ENCODE measurements around the gene MYBPC2. TPM values are rescaled to one million over a fixed set of nuclear protein-coding genes. Genes with fewer than 3 reads are reported as not detected.

The MYBPC2 gene
- total RNA-seq, 1 experiment from 2014 or later, result 0.18 TPM

DNA sequence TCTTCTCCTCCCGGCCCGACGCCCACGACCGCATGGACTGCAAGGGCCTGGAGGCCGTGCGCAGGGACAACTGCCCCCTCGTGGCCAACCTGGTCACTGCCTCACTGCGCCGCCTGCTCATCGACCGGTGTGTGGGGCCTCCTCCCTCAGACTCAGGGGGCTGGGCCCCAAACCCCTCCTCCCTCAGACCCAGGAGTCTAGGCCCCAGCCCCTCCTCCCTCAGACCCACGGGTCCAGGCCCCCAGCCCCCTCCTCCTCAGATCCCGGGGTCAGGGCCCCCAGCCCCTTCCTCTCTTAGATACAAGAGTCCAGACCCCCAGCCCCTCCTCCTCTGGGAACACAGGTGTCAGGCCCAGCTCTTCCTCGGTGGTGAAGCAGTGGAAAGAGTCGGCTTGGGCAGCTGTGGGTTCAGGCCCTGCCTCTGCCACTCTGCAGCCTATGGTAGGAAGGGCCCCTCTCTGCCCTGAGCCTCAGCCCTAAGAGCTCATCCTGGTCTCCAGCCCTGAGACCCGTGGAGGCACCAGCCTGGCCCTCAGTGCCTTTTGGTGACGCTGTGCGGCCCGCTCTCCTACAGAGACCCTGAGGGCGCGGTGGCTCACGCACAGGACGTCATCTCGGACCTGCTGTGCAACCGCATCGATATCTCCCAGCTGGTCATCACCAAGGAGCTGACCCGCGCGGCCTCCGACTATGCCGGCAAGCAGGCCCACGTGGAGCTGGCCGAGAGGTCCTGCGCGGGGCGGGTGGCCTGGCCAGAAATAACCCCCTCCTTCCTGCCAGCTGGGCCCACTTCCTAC, 17.6 kb upstream of the MYBPC2 start:
- intact Hi-C loops (cut with micrococcal nuclease; ENCODE audit: unreplicated experiment) (no loop called here), in situ Hi-C loops (cut with HindIII; ENCODE audit: low pct_unique_long_range_greater_than_20kb, low sequenced_read_pairs) (no loop called here)
- Histone ChIP-seq H3K4me1 (ENCODE audit: control insufficient read depth, insufficient read depth, low read length) (no peaks in the 10 kb centered on the region), H3K9me3 (ENCODE audit: control insufficient read depth, insufficient read depth, low read depth, low read length) (no peaks in the 10 kb centered on the region), H3K27ac (ENCODE audit: low read length) (no peak overlapping the region), H3K27me3 (ENCODE audit: control insufficient read depth, insufficient read depth, low read length) (no peaks in the 10 kb centered on the region), H3K36me3 (ENCODE audit: control insufficient read depth, insufficient read depth, low read length) (no peaks in the 10 kb centered on the region), H3K4me3 (ENCODE audit: low read depth in 2 of 2, low read length in 2 of 2) (no peak overlapping the region)
- BruUV-seq (replicated peaks), result no TSS peak
- CTCF ChIA-PET, result interaction anchor here (0.7 kb wide), 1 partner anchor 9 kb away, joined by 6 read pairs; no protein-coding TSS in a partner anchor
- TF ChIP-seq, protein P1, sequence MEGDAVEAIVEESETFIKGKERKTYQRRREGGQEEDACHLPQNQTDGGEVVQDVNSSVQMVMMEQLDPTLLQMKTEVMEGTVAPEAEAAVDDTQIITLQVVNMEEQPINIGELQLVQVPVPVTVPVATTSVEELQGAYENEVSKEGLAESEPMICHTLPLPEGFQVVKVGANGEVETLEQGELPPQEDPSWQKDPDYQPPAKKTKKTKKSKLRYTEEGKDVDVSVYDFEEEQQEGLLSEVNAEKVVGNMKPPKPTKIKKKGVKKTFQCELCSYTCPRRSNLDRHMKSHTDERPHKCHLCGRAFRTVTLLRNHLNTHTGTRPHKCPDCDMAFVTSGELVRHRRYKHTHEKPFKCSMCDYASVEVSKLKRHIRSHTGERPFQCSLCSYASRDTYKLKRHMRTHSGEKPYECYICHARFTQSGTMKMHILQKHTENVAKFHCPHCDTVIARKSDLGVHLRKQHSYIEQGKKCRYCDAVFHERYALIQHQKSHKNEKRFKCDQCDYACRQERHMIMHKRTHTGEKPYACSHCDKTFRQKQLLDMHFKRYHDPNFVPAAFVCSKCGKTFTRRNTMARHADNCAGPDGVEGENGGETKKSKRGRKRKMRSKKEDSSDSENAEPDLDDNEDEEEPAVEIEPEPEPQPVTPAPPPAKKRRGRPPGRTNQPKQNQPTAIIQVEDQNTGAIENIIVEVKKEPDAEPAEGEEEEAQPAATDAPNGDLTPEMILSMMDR (IDR thresholded peaks at IDR 0.05), result peak; percentile 92
- no peak for TF ChIP-seq POLR2AphosphoS5 (IDR thresholded peaks at IDR 0.05; ENCODE audit: low read depth, low read length)
- ATAC-seq (peak; percentile 83), DNase-seq (ENCODE audit: low read depth, low spot score) (no peak)
- POLR2A ChIA-PET, result no interaction called here

DNA sequence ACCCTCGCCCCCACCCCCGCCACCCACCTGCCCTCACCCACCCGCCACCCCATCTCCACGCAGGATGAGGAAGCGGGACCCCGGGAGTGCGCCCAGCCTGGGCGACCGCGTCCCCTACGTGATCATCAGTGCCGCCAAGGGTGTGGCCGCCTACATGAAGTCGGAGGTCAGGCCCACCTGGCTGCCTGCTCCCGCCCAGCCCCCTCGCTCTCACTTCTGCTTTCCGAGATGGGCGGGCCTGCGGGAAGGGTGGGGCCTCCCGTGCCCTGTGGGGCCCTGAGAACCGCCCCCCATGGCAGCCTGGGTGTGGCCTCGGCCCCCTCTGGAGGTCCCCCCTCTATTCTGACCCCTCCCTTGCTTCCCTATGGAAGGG, 17.0 kb upstream of the MYBPC2 start:
- TF ChIP-seq SIN3A (IDR thresholded peaks at IDR 0.05; ENCODE audit: borderline replicate concordance, insufficient read depth, low read depth, low read length) (no peak), POLR2AphosphoS5 (IDR thresholded peaks at IDR 0.05; ENCODE audit: low read depth, low read length) (no peak), TCF7L2 (IDR thresholded peaks at IDR 0.05; ENCODE audit: low read depth, low read length) (no peak)
- TF ChIP-seq, protein P1 (IDR thresholded peaks at IDR 0.05), result no peak
- TF ChIP-seq, protein P2, sequence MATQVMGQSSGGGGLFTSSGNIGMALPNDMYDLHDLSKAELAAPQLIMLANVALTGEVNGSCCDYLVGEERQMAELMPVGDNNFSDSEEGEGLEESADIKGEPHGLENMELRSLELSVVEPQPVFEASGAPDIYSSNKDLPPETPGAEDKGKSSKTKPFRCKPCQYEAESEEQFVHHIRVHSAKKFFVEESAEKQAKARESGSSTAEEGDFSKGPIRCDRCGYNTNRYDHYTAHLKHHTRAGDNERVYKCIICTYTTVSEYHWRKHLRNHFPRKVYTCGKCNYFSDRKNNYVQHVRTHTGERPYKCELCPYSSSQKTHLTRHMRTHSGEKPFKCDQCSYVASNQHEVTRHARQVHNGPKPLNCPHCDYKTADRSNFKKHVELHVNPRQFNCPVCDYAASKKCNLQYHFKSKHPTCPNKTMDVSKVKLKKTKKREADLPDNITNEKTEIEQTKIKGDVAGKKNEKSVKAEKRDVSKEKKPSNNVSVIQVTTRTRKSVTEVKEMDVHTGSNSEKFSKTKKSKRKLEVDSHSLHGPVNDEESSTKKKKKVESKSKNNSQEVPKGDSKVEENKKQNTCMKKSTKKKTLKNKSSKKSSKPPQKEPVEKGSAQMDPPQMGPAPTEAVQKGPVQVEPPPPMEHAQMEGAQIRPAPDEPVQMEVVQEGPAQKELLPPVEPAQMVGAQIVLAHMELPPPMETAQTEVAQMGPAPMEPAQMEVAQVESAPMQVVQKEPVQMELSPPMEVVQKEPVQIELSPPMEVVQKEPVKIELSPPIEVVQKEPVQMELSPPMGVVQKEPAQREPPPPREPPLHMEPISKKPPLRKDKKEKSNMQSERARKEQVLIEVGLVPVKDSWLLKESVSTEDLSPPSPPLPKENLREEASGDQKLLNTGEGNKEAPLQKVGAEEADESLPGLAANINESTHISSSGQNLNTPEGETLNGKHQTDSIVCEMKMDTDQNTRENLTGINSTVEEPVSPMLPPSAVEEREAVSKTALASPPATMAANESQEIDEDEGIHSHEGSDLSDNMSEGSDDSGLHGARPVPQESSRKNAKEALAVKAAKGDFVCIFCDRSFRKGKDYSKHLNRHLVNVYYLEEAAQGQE (IDR thresholded peaks at IDR 0.05; ENCODE audit: insufficient read depth in 1 of 2, low read depth in 2 of 2, low read length in 1 of 2), result no peak
- intact Hi-C loops (cut with micrococcal nuclease; ENCODE audit: unreplicated experiment), result no loop called here
- ATAC-seq (no peak), DNase-seq (ENCODE audit: low read depth, low spot score) (no peak)
- in situ Hi-C loops (cut with HindIII; ENCODE audit: low pct_unique_long_range_greater_than_20kb, low sequenced_read_pairs), result no loop called here
- Histone ChIP-seq H3K27ac (ENCODE audit: low read length) (no peak overlapping the region), H3K9me3 (ENCODE audit: control insufficient read depth, insufficient read depth, low read depth, low read length) (no peaks in the 10 kb centered on the region), H3K36me3 (ENCODE audit: control insufficient read depth, insufficient read depth, low read length) (no peaks in the 10 kb centered on the region), H3K4me1 (ENCODE audit: control insufficient read depth, insufficient read depth, low read length) (no peaks in the 10 kb centered on the region), H3K27me3 (ENCODE audit: control insufficient read depth, insufficient read depth, low read length) (no peaks in the 10 kb centered on the region), H3K4me3 (ENCODE audit: low read depth in 2 of 2, low read length in 2 of 2) (no peak overlapping the region)
- ChIA-PET POLR2A (no interaction called here), CTCF (interaction anchor here (0.6 kb wide), 1 partner anchor 47 kb away, joined by 3 read pairs; no protein-coding TSS in a partner anchor)
- no TSS peak for BruUV-seq (replicated peaks)
